Activated CD8-positive, alpha-beta memory T cell treated with anti-CD3 and anti-CD28 coated beads, Interleukin-2, amount 50 U/mL, for 24 hours (primary cell): Measurements from ENCODE around the gene LSP1.

Experiments used
- DNase-seq: peaks from one replicate; pipeline ENCODE4 v3.0.0-alpha.2; 2020; ENCODE audit errors: extremely low read depth

Gene LSP1

GRCh38 chr11:1848640-1849430 is 4.0 kb upstream of the LSP1 start:
- no peak for DNase-seq

- no peak for DNase-seq
These were observed 1.3 kb upstream of the LSP1 start for GRCh38 chr11:1851468-1852180.

GRCh38 chr11:1852271-1852876 is 510 bp upstream of the LSP1 start:
- DNase-seq = no peak

GRCh38 chr11:1853376-1854131 is 670 bp downstream of the LSP1 start:
- DNase-seq = no peak

GRCh38 chr11:1854132-1854948 is 1.5 kb downstream of the LSP1 start:
- DNase-seq = no peak

GRCh38 chr11:1854949-1855885 is 2.3 kb downstream of the LSP1 start:
- no peak for DNase-seq

GRCh38 chr11:1855886-1856265 is 3.0 kb downstream of the LSP1 start:
- DNase-seq = no peak

GRCh38 chr11:1856306-1857005 is 3.6 kb downstream of the LSP1 start:
- no peak for DNase-seq

GRCh38 chr11:1857064-1857463 is 4.2 kb downstream of the LSP1 start:
- DNase-seq = no peak

- no peak for DNase-seq
These were observed 5.3 kb downstream of the LSP1 start for GRCh38 chr11:1858154-1858553.

GRCh38 chr11:1858576-1858975 is 5.7 kb downstream of the LSP1 start:
- DNase-seq = no peak

- DNase-seq = no peak
These were observed 6.1 kb downstream of the LSP1 start for GRCh38 chr11:1859004-1859403.

GRCh38 chr11:1860108-1860507 is 7.2 kb downstream of the LSP1 start:
- no peak for DNase-seq

- DNase-seq = no peak
These were observed 8.8 kb downstream of the LSP1 start for GRCh38 chr11:1861435-1862411.

GRCh38 chr11:1862588-1863351 is 9.9 kb downstream of the LSP1 start:
- DNase-seq = no peak

GRCh38 chr11:1863352-1864216 is 10.7 kb downstream of the LSP1 start:
- no peak for DNase-seq

GRCh38 chr11:1864231-1864630 is 11.3 kb downstream of the LSP1 start:
- no peak for DNase-seq
